ENCODE results near the gene RELB.
"Not testable (repeated sequence)": the region's sequence is repeated elsewhere in the genome, so short reads cannot be mapped to it uniquely, and the experiment has no call there.

GRCh38 chr19:44999131-44999925, 1.9 kb upstream of the RELB start:
- TF ChIP-seq, protein P1, sequence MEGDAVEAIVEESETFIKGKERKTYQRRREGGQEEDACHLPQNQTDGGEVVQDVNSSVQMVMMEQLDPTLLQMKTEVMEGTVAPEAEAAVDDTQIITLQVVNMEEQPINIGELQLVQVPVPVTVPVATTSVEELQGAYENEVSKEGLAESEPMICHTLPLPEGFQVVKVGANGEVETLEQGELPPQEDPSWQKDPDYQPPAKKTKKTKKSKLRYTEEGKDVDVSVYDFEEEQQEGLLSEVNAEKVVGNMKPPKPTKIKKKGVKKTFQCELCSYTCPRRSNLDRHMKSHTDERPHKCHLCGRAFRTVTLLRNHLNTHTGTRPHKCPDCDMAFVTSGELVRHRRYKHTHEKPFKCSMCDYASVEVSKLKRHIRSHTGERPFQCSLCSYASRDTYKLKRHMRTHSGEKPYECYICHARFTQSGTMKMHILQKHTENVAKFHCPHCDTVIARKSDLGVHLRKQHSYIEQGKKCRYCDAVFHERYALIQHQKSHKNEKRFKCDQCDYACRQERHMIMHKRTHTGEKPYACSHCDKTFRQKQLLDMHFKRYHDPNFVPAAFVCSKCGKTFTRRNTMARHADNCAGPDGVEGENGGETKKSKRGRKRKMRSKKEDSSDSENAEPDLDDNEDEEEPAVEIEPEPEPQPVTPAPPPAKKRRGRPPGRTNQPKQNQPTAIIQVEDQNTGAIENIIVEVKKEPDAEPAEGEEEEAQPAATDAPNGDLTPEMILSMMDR (IDR thresholded peaks at IDR 0.05) = not testable (repeated sequence)
- not testable (repeated sequence) for TF ChIP-seq EP300 (IDR thresholded peaks at IDR 0.05)

All from gastroesophageal sphincter (tissue), 3 donors.